Activated CD8-positive, alpha-beta memory T cell treated with anti-CD3 and anti-CD28 coated beads for 24 hours (primary cell): ENCODE data around the gene AGBL5.
A peak's percentile ranks its signal among the peaks of the same experiment; 100 is the strongest.

Source experiments
- DNase-seq: peaks from one replicate; pipeline ENCODE4 v3.0.0-alpha.2; 2020

AGBL5 gene

DNA sequence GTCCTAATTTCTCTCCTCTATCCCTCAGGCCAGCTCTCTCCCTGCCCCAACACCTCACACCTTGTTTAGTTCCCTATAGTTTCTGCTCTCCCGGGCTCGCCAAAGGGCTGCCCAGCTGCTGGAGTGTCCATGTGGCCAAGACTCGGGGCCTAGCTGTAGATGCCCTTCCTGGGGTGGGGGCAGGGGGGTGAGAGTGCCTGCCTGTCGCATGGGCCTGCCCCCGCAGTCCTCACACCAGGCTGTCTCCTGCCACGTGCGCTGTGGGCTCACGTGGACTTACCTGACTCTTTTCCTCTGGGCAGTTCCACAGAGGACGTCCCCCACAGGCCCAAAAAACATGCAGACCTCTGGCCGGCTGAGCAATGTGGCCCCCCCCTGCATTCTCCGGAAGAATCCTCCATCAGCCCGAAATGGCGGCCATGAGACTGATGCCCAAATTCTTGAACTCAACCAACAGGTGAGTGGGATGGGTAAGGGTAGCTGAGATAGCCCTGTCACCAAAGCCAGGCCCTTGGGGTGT, 26.1 kb upstream of the AGBL5 start:
- no peak for DNase-seq

DNA sequence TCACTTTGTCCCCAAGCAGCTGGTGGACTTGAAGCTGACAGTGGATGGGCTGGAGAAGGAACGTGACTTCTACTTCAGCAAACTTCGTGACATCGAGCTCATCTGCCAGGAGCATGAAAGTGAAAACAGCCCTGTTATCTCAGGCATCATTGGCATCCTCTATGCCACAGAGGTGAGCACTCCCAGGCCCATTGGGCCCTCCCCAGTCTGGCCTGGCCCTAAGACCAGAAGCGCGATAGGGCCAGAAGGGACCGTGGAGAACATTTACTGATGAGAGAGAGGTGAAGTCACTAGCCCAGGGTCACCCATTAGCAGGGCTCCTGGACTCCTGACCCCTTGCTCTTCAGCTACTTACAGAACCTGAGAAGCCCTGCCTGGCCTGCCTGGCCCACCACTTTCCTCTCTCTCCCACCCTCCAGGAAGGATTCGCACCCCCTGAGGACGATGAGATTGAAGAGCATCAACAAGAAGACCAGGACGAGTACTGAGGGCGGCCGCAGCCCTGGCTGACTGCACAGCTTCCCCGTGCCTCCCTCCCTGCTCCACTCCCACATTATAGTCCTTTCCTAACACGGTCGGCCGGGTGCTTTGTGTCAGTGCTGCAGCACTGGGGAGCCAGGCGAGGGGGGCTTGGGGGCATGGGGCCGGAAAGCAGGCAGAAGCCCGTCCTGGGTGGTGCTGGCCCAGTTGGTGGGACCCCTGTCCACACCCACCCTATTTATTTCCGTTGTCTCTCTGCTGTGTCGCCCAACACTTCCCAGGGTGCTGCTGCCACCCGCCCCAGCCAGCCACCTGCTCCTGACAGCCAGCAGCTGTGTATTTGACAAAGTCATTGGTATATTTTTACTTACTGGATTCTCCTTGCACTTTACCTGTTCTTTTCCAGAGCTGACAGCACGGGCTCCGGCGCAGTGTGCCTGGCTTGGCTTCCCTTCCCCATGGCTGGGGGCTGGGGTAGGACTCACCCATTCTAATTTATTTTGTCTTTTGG, 25.3 kb upstream of the AGBL5 start:
- no peak for DNase-seq

DNA sequence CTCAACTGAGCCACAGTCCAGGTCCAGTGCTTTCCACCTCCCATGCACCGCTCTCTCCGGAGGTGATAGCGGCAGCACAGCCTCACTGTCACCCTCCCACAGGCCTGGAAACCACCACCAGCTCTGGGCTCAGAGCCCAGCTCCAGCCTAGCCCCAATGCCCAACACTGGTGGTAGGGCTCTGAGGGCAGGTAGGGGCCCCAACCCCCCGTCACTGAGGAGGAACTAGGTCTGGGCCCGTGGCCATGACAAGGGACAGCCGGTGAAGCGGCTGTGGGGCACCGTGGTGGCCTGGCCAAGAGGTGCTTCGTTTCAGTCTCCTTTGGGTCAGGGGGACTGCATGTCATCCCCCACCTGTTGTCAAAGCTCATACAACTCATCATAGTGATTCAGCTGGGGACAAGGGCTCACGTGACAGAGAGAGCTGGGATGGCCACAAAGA, 24.2 kb upstream of the AGBL5 start:
- no peak for DNase-seq

DNA sequence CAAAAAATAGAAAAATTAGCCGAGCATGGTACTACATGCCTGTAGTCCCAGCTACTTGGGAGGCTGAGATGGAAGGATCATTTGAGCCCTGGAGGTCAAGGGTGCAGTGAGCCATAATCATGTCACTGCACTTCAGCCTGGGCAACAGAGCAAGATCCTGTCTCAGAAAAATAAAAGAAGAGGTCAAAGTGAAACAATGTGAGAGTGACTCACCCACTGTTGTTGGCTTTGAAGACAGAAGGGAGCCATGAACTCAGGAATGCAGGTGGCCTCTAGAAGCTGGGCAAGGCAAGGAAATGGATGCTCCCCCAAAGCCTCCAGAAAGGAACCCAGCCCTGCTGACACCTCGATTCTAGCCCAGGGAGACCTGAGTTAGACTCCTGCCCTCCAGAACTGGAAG, 22.4 kb upstream of the AGBL5 start:
- DNase-seq, result no peak

DNA sequence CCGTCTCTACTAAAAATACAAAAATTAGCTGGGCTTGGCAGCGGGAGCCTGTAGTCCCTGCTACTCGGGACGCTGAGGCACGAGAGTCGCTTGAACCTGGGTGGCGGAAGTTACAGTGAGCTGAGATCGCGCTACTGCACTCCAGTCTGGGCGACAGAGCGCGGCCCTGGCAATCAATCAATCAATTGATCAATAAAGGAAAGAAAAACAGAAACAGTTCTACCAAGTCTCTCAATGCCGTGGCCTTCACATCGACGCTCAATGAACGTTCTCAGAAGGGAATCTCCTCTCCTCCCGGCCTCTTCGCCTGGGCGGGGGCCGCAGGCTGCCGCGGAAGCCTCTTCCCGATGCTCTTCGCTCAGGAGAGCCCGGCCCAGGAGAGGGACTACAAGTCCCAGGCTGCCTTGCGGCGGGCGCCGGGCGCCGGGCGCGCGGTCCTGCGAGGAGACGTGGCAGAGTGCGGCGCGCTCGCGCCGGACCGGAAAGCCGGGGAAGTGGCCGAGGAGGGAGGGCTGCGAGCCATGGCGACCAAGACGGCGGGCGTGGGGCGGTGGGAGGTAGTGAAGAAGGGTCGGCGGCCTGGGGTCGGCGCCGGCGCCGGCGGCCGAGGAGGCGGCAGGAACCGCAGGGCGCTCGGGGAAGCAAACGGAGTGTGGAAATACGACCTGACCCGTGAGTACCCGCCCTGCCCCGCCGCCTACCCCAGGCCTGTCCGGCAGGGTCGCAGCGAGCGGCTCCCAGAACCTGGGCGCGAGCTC, 18.8 kb upstream of the AGBL5 start, which contains the start of gene TMEM214:
Gene TMEM214 (plus strand): TSS at position 471 of the 758 bp plus-strand sequence. CDS start 51 bp downstream, at position 522.
- DNase-seq, result peak; percentile 92

DNA sequence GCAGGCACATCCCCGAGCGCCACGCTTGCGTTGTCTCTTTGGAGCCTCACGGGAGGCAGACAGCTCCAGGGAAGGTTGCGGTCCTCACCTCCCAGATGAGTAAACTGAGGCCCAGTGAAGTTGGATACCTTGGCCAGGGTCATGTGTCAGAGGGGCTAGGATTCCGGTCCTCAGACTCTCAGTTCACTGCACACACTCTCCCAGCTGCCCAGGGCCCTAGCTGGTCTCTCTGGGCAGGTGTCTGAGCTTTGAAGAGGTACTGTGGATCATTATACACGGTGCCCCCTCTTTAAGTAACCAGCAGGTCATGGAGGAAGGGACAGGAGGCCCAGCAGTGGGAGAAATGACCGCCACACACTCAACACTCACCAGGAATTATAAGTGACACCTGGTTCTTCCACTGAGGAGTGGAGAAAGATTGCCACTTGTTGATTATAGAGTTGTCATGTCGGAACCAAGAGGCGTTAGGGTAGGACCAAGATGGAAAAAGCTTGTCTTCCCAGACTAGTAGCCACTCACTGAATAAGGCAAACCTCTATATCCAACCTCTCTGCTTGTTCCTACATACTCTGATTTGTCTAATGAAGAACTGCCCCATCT, 18.1 kb upstream of the AGBL5 start:
- DNase-seq, result no peak

DNA sequence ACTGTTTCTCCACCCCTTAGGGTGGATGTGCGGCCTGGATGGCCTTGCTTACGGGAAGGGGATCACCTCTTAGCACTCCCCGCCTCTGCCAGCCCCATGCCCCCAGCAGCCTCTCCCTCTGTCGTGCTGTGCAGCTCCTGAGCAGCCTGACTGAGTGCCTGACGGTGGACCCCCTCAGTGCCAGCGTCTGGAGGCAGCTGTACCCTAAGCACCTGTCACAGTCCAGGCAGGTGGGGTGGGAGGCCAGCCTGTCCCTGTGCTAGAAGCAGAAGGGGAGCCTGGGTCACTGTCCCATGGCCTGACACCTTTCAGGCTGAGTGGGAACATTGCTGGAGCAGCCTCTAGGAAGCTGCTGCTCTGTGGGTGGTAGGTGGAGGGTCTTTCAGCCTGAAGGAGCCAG, 13.5 kb upstream of the AGBL5 start:
- DNase-seq, result no peak

DNA sequence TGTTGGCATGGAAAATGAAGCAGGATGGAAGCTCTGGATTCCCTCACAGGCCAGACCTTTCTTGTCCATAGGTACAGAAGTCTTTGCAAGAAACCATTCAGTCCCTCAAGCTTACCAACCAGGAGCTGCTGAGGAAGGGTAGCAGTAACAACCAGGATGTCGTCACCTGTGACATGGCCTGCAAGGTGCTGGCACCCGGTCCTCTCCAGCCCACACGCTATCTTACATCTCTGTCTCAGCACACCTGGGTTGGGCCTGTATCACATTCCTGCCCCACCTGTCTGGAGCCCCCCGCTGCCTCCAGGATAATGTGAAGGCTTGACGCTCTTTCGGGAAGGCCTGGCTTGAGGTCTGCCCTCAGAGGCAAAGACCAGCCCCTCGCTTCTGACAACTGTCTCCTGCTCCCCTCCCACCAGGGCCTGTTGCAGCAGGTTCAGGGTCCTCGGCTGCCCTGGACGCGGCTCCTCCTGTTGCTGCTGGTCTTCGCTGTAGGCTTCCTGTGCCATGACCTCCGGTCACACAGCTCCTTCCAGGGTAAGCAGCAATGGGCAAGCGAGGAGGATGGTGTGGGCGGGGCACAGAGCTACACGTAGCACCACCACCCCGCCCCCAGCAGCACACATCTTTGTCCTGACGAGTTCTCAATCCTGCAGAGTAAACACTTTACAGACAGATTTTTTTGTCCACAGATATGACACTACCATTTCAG, 12.7 kb upstream of the AGBL5 start:
- DNase-seq, result no peak

DNA sequence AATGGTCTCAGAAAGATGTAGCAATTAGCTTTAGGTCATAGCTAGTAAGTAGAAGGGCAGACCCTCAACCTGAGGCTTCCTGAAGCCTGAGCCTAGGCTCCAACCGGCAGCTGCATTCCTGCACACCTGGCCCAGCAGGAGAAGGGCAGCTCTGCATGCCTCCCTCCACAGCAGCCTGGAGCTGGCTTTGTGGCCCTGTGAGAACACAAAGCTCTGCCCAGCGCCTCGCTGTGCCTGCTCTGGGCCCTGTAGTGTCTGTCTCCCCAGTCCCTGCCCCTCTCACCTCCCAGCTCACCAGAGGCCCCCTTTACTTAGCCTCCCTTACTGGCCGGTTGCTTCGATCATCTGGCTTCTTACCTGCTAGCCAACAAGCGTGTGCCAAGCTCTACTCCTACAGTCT, 12.0 kb upstream of the AGBL5 start:
- DNase-seq, result no peak

DNA sequence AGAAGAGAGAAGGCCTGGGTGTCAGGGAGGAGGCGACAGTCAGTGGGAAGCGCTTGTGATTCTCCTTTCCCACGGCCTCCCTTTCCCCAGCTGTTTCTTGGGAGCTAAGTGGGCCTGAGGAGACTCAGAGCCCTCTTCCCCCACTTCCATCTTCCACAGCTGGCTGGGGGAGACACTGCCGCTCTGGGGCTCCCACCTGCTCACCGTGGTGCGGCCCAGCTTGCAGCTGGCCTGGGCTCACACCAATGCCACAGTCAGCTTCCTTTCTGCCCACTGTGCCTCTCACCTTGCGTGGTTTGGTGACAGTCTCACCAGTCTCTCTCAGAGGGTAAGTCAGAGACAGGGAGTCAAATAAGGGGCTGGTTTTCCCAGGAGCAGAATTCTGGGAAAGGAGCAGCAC, 11.6 kb upstream of the AGBL5 start:
- DNase-seq, result no peak

DNA sequence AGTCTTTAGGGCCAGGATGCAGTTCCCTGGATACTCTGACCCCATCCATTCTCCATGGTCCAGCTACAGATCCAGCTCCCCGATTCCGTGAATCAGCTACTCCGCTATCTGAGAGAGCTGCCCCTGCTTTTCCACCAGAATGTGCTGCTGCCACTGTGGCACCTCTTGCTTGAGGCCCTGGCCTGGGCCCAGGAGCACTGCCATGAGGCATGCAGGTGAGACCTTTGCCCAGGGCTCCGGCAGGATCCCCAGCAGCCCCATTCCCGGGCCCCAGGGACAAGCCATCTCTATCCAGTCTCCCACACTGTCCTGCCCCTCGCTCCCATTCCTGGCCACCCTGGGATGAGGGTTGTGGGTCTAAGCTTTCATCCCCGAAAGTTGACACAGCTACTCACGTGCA, 11.2 kb upstream of the AGBL5 start:
- no peak for DNase-seq

DNA sequence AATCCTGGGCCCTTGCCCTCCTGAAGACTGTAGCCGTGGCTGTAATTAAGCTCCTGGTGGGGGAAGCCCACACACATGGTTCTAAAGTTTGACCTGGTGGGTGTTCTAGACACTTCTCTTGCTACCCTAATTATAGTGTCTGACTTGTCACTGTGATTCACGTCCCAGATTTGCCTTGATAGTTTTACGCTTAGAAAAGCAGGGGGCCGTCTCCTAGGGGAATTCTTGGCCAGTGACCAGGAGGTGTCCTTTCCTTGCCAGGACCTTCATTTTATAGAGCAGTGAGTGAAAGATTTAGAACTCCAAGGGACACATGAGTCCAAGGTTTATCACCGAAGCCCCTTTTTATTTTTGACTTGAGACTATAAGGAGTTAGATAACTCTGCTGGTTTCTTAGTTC, 9.7 kb upstream of the AGBL5 start:
- DNase-seq, result no peak

DNA sequence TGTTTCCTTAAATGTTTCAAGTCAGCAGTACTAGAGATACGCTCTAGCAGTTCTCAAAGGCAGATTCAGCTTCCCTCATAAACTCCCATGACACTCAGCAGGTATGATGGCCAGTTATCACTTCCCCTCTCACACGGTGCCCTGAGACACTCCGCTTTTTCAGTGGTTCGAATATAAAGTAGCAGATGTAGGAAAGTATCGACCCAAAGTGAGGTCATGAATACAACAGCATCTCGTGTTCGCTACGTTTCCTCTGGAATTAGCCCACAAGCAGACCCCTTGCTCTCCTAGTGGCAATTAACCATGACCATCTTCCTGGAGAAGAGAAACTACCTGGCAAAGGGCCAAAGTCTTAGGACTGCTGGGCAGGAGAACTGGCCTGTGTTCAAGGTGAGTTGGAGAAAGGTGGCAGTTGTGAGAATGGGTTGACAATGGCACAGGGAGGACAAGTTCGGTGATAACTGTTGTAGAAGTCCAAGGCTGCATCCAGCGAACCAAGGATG, 9.3 kb upstream of the AGBL5 start:
- DNase-seq, result no peak

DNA sequence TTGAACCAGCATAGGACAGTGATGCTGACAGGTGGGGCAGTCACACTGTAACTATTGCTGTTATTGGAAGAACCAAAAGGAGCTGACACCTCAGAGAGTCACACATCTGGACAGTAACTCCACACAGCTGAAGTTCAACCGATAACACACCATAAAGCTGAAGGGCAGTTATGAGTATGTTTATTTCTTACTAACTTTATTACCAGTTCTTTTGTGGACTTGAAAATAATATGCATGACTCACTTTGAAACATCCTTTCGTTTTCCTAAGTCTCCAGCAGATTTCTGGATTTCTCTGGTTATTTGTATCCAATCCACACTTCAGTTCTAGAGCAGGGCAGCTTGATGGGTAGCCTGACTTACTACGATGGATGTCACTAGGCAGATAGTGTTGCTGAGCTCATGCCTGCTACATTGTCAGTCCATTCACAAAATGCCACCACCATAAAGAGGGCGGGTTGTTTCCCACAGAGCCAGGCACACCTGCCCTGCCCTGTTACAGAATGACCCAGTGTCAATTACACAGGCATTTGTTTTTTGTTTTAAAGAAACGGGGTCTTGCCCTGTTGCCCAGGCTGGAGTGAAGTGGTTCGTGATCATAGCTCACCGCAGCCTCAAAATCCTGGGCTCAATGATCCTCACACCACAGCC, 8.4 kb upstream of the AGBL5 start:
- DNase-seq, result no peak

DNA sequence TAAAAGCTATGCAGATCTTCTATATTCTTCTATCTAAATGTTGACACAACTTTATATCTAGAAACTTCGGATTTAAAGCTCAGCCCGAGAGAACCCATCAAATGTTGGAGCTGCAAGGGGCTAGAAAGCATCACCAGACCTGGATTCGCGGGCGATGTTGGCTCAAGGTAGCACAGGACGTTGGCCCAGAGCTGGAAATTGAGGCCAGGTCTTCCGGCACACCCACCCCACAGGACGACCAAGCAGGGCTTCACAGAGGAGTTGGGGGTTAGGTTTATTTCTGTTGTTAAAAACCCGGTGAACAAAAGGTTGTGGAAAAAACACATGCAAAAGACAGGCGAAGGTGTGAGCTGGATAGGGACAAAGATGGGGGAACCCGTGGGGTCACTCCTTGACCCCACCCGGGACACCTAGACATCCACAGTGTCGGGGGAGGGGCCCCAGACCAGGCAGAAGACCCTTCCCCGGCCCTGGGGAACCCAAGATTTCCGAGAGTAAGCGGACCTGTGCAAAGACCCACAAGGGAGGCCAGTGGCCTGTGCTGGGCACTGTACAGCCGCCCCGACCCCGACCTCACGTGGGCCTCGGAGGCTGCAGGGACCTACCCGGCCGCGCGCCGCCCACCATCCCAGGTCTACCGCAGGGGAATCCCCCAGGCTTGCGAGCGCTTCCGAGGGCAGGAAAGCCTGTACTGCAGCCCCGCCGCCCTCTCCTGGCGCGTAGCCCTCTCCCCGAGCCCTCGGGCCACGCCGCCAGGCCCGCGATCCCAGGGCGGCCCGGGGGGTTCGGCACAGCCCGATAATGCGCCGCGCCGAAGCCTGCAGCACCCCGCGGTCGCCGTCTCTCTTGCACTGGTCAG, 1.8 kb upstream of the AGBL5 start:
- peak; percentile 87 for DNase-seq

DNA sequence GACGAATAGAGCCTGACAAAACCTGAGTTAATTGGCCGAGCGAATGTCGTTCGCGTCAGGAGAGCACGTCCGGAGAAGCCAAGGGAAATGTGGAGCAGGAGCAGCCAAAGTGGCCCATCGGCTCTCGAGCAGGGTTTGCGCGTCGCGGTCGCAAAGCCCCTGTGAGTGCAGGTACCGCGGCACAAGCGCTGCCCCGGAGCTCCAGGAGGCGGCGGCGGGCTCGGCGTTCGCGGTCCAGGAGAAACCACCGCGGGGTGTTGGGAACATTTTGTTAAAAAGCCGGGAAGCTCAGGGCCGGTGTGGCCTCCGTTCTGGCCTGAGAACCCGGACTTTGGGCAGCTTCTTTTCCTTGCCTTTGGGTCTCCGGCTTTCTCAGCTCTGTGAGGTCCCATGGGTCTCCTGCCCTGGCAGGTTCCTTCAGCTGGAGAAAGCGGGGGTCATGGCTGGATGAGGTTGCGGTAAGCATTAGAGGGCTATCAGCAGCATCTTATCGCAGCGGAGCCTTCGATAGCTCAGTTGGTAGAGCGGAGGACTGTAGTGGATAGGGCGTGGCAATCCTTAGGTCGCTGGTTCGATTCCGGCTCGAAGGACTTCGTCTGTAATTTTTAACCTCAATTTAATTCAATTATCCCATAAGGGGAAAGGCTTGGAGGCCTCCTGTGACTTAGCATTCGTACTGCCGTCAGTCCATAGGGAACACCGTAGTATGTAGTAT, 1.0 kb upstream of the AGBL5 start:
- DNase-seq, result peak; percentile 100

DNA sequence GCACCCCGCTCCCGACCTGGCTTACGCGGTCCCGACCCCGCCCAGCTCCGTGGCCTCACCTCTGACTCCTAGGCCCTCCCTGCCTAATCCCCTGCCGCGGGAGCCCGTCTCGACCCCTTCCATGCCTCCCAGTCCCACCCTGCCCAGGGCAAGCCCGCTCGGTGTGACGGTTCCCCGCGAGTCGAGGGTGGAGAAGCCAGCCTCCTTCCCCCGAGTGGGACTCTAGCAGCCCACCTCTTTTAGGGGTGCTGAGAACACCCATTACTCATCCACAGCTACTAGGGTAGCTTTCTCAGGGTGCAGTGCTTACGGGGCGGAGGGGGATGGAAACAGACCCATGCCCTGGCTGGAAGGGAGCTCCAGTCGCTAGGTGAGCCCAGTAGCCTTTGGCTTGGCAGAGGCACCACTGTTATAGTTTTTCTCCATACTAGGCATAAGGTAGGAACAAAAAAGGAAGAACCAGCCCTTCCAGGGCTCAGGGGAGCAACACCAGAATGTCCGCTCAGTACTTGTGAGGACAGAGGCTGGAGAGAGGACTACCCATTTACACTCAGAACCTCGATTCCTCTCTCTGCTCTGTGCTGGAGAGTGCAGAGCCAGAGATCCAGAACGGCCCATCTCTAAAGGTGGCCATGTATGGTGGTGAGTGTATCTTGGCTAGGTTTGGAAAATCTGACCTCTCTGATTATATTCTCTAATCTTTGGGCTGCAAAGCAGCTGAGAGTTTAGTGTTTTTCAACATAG, 606 bp downstream of the AGBL5 start:
- DNase-seq, result no peak

DNA sequence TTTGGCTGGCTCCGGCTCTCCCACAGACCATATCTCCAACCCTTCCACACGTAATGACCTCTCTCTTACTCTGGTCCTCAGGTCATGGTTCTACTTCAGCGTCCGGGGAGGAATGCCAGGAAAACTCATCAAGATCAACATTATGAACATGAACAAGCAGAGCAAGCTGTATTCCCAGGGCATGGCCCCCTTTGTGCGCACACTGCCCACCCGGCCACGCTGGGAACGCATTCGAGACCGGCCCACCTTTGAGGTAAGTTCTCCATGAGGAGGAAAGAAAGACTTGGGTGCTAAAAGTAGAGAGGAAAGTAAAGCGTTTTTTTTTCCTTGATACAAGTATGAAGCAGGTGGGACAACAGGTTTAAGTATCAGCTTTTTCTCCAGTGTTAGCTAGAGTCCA, 1.9 kb downstream of the AGBL5 start:
- no peak for DNase-seq

DNA sequence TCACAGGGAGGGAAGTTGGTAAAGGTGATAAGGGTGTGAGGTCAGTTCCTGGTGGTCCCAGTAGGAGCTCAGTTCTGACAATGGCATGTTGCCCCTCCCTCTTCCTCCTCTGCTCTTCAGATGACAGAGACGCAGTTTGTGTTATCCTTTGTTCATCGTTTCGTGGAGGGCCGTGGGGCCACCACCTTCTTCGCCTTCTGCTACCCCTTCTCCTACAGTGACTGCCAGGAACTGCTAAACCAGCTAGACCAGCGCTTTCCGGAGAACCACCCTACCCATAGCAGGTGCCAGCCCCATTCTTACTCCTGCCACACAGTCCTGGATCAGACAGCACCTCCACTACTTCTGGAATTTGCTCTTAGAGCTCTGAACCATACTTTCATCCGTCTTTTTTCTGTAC, 2.3 kb downstream of the AGBL5 start:
- DNase-seq, result no peak
